HG03565 (cell line): Measurements from ENCODE around the gene LCNL1.
"Not testable (repeated sequence)": the region's sequence is repeated elsewhere in the genome, so short reads cannot be mapped to it uniquely, and the experiment has no call there.

Source experiments
- ATAC-seq: cut with Tn5 transposase; IDR thresholded peaks from one replicate; pipeline ENCODE4 v1.9.1; 2021; ENCODE audit warnings: mild to moderate bottlenecking, moderate library complexity; ENCODE audit not compliant: unreplicated experiment

The LCNL1 gene

GRCh38 chr9:137021979-137022661, 39.3 kb downstream of the LCNL1 start:
- ATAC-seq, result no peak

- no peak for ATAC-seq
Measured at GRCh38 chr9:137022662-137023008, 39.8 kb downstream of the LCNL1 start.

- no peak for ATAC-seq
Measured at GRCh38 chr9:137023157-137023556, 40.4 kb downstream of the LCNL1 start.

- no peak for ATAC-seq
Measured at GRCh38 chr9:137023583-137023991, 40.8 kb downstream of the LCNL1 start.

- ATAC-seq, result no peak
Measured at GRCh38 chr9:137025517-137025966, 42.7 kb downstream of the LCNL1 start.

- no peak for ATAC-seq
Measured at GRCh38 chr9:137026384-137026783, 43.6 kb downstream of the LCNL1 start.

- ATAC-seq, result no peak
Measured at GRCh38 chr9:137026828-137027227, 44.0 kb downstream of the LCNL1 start.

- ATAC-seq, result no peak
Measured at GRCh38 chr9:137027369-137028262, 44.8 kb downstream of the LCNL1 start, which contains the start of gene ABCA2. Gene ABCA2 (minus strand): TSS chr9:137028237. CDS start chr9:137028140, 97 bp downstream.

GRCh38 chr9:137028263-137029057, 45.7 kb downstream of the LCNL1 start:
- no peak for ATAC-seq

- peak; percentile 33 for ATAC-seq
Measured at GRCh38 chr9:137029058-137029936, 46.5 kb downstream of the LCNL1 start.

GRCh38 chr9:137030006-137030405, 47.2 kb downstream of the LCNL1 start:
- ATAC-seq, result no peak

GRCh38 chr9:137030538-137031527, 48.0 kb downstream of the LCNL1 start:
- ATAC-seq, result no peak

GRCh38 chr9:137031904-137032640, 49.3 kb downstream of the LCNL1 start, which contains the start of gene FUT7:
Gene FUT7 (minus strand): TSS chr9:137032088. CDS start chr9:137031991, 97 bp downstream.
- ATAC-seq, result no peak

GRCh38 chr9:137032858-137033257, 50.1 kb downstream of the LCNL1 start:
- no peak for ATAC-seq

GRCh38 chr9:137033481-137033880, 50.7 kb downstream of the LCNL1 start:
- ATAC-seq, result not testable (repeated sequence)

GRCh38 chr9:137034039-137034708, 51.4 kb downstream of the LCNL1 start:
- ATAC-seq, result no peak

- no peak for ATAC-seq
Measured at GRCh38 chr9:137034709-137035506, 52.1 kb downstream of the LCNL1 start.
